NCI-H748 treated with DMSO at 0.1 percent for 48 hours (cell line): Measurements from ENCODE around the gene CWC25.
A peak's percentile ranks its signal among the peaks of the same experiment; 100 is the strongest.

ENCODE experiments used
- DNase-seq: peaks from one replicate; lab custom pipeline; 2025; lab: John Stamatoyannopoulos, UW

Gene CWC25

GRCh38 chr17:38786372-38786771, 38.7 kb downstream of the CWC25 start:
- no peak for DNase-seq

- no peak for DNase-seq
Observed at GRCh38 chr17:38783227-38783626, 41.9 kb downstream of the CWC25 start.

- no peak for DNase-seq
Observed at GRCh38 chr17:38779965-38780752, 45.0 kb downstream of the CWC25 start.

- no peak for DNase-seq
Observed at GRCh38 chr17:38777641-38778250, 47.4 kb downstream of the CWC25 start.

GRCh38 chr17:38773258-38773657, 51.9 kb downstream of the CWC25 start:
- no peak for DNase-seq

- DNase-seq: no peak
Observed at GRCh38 chr17:38768417-38768816, 56.7 kb downstream of the CWC25 start.

GRCh38 chr17:38766341-38766740, 58.8 kb downstream of the CWC25 start:
- DNase-seq: no peak

- no peak for DNase-seq
Observed at GRCh38 chr17:38762231-38762630, 62.9 kb downstream of the CWC25 start.

GRCh38 chr17:38761612-38762011, 63.5 kb downstream of the CWC25 start:
- no peak for DNase-seq

- DNase-seq: no peak
Observed at GRCh38 chr17:38753071-38753506, 72.0 kb downstream of the CWC25 start.

- peak; percentile 99 for DNase-seq
Observed at GRCh38 chr17:38752308-38753070, 72.6 kb downstream of the CWC25 start, which contains the start of gene PSMB3. Gene PSMB3 (plus strand): TSS chr17:38752741. CDS start chr17:38752827, 86 bp downstream.

GRCh38 chr17:38751808-38752307, 73.3 kb downstream of the CWC25 start:
- DNase-seq: peak; percentile 74

- DNase-seq: peak; percentile 61
Observed at GRCh38 chr17:38751144-38751807, 73.8 kb downstream of the CWC25 start.
